ENCODE data around the gene IGSF21. TPM values are rescaled to one million over a fixed set of nuclear protein-coding genes. Genes with fewer than 3 reads are reported as not detected.

The IGSF21 gene
- total and polyA plus RNA-seq, 2 of the 4 experiments (the other 2 are of a cell fraction), result not detected

DNA sequence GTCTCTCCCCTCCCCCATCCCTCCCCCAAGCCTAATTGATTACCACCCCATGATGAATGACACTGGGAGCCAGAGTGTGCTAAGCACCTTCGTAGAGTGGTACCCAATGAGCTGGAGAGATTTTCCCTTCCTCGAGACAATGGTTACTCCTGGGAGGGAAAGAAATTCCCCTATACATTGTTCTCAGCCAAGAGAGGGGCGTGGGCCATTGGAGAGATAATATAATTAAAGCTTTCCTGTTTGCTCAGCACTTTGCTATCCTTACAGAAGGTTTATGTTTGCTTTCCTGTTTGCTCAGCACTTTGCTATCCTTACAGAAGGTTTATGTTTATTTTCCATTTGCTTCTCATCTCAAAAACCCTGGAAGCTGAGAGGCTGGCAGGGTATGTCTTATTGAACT lies 247.0 kb downstream of the IGSF21 start:
- Histone ChIP-seq H4K91ac (ENCODE audit: insufficient read depth, low read depth, low read length) (no peak overlapping the region), H3K27me3 (ENCODE audit: control insufficient read depth, insufficient read depth, low read length) (no peaks in the 10 kb centered on the region), H3K4me1 (ENCODE audit: control insufficient read depth, insufficient read depth, low read length) (no peaks in the 10 kb centered on the region), H3K14ac (replicated peaks; ENCODE audit: low read depth, low read length) (no peak overlapping the region), H2BK15ac (ENCODE audit: low read depth, low read length) (no peak overlapping the region), H3K9ac (ENCODE audit: low read depth, low read length) (no peak overlapping the region), H2BK5ac (ENCODE audit: low read depth, low read length, poor library complexity, severe bottlenecking) (no peak overlapping the region), H3K36me3 (ENCODE audit: control insufficient read depth, insufficient read depth, low read length) (no peaks in the 10 kb centered on the region), H3K9me3 (ENCODE audit: control insufficient read depth, insufficient read depth, low read length) (peaks cover 22% of the 10 kb centered on the region), H3K9me1 (ENCODE audit: insufficient read depth, low read length) (no peaks in the 10 kb centered on the region), H4K20me1 (ENCODE audit: insufficient read depth, low read length) (no peaks in the 10 kb centered on the region), H3K27ac (ENCODE audit: insufficient read depth, low read length) (no peak overlapping the region), H2BK20ac (ENCODE audit: low read depth, low read length) (no peak overlapping the region), H3K23ac (ENCODE audit: low read depth, low read length) (no peak overlapping the region), H3K4me3 (ENCODE audit: insufficient read depth, low read depth, low read length) (no peak overlapping the region), H4K8ac (ENCODE audit: low read depth in 2 of 2, low read length in 2 of 2) (no peak overlapping the region), H2BK120ac (ENCODE audit: low read depth, low read length) (no peak overlapping the region), H2AFZ (replicated peaks; ENCODE audit: low read length, poor library complexity) (no peak overlapping the region), H3K79me1 (ENCODE audit: low read depth in 1 of 2, low read length in 2 of 2) (no peaks in the 10 kb centered on the region), H3K18ac (ENCODE audit: low read depth, low read length) (no peak overlapping the region), H2AK9ac (replicated peaks; ENCODE audit: low read depth, low read length, poor library complexity) (no peak overlapping the region), H3K4me2 (ENCODE audit: low read depth, low read length) (no peak overlapping the region), H3K56ac (ENCODE audit: extremely low read depth, insufficient read depth, low read length) (no peak overlapping the region), H4K5ac (ENCODE audit: low read depth, low read length) (no peak overlapping the region), H2AK5ac (ENCODE audit: low read depth, low read length) (no peak overlapping the region), H3K4ac (ENCODE audit: low read depth, low read length) (no peak overlapping the region)
- ATAC-seq (ENCODE audit: low read depth) (no peak), DNase-seq (no peak)
- intact Hi-C loops (cut with micrococcal nuclease), result loop anchor here (5.0 kb wide), 1 partner anchor 882 kb away; no protein-coding TSS in a partner anchor
- WGBS, 2 experiments (ENCODE audit: extremely low coverage in 2 of 2, insufficient read length in 1 of 2), result no CpG with 5 or more reads among the region's 3 CpGs
- POLR2A ChIA-PET (ENCODE audit: unreplicated experiment), result no interaction called here
- in situ Hi-C loops (cut with MboI; ENCODE audit: low sequenced_read_pairs), result no loop called here
- TF ChIP-seq SMC3 (IDR thresholded peaks at IDR 0.05; ENCODE audit: low read depth, low read length) (no peak), NFE2L2 (IDR thresholded peaks at IDR 0.05; ENCODE audit: low read depth, low read length) (no peak), BHLHE40 (IDR thresholded peaks at IDR 0.05; ENCODE audit: low read depth, low read length) (no peak), FOS (IDR thresholded peaks at IDR 0.05; ENCODE audit: low read depth, low read length) (no peak), CEBPB (IDR thresholded peaks at IDR 0.05; ENCODE audit: low read depth, low read length) (no peak), MXI1 (IDR thresholded peaks at IDR 0.05; ENCODE audit: borderline replicate concordance, low read depth, low read length) (no peak), RAD21 (IDR thresholded peaks at IDR 0.05; ENCODE audit: low read length) (no peak), CHD1 (IDR thresholded peaks at IDR 0.05; ENCODE audit: low read depth, low read length) (no peak), MAFK (IDR thresholded peaks at IDR 0.05; ENCODE audit: low read depth, low read length) (no peak), MAZ (IDR thresholded peaks at IDR 0.05; ENCODE audit: borderline replicate concordance, low read depth, low read length) (no peak), RFX5 (IDR thresholded peaks at IDR 0.05; ENCODE audit: low read depth, low read length) (no peak), POLR2A (IDR thresholded peaks at IDR 0.05; ENCODE audit: low read depth, low read length) (no peak), RCOR1 (IDR thresholded peaks at IDR 0.05; ENCODE audit: insufficient replicate concordance, low read length) (no peak)
- TF ChIP-seq, protein P1, sequence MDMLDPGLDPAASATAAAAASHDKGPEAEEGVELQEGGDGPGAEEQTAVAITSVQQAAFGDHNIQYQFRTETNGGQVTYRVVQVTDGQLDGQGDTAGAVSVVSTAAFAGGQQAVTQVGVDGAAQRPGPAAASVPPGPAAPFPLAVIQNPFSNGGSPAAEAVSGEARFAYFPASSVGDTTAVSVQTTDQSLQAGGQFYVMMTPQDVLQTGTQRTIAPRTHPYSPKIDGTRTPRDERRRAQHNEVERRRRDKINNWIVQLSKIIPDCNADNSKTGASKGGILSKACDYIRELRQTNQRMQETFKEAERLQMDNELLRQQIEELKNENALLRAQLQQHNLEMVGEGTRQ (IDR thresholded peaks at IDR 0.05; ENCODE audit: low read depth, low read length), result no peak
- TF ChIP-seq, protein P2, sequence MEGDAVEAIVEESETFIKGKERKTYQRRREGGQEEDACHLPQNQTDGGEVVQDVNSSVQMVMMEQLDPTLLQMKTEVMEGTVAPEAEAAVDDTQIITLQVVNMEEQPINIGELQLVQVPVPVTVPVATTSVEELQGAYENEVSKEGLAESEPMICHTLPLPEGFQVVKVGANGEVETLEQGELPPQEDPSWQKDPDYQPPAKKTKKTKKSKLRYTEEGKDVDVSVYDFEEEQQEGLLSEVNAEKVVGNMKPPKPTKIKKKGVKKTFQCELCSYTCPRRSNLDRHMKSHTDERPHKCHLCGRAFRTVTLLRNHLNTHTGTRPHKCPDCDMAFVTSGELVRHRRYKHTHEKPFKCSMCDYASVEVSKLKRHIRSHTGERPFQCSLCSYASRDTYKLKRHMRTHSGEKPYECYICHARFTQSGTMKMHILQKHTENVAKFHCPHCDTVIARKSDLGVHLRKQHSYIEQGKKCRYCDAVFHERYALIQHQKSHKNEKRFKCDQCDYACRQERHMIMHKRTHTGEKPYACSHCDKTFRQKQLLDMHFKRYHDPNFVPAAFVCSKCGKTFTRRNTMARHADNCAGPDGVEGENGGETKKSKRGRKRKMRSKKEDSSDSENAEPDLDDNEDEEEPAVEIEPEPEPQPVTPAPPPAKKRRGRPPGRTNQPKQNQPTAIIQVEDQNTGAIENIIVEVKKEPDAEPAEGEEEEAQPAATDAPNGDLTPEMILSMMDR (conservative IDR thresholded peaks at IDR 0.05; ENCODE audit: low read depth, low read length), result no peak
- TF ChIP-seq, protein P3, sequence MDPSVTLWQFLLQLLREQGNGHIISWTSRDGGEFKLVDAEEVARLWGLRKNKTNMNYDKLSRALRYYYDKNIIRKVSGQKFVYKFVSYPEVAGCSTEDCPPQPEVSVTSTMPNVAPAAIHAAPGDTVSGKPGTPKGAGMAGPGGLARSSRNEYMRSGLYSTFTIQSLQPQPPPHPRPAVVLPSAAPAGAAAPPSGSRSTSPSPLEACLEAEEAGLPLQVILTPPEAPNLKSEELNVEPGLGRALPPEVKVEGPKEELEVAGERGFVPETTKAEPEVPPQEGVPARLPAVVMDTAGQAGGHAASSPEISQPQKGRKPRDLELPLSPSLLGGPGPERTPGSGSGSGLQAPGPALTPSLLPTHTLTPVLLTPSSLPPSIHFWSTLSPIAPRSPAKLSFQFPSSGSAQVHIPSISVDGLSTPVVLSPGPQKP (IDR thresholded peaks at IDR 0.05; ENCODE audit: borderline replicate concordance, low read depth, low read length), result no peak
- dilution Hi-C loops (cut with HindIII; ENCODE audit: low sequenced_read_pairs, unreplicated experiment), result no loop called here
- CTCF ChIA-PET, result no interaction called here
- BruUV-seq (replicated peaks), result no TSS peak

Measured in IMR-90 (cell line).